Lower leg skin (tissue), 4 donors: ENCODE results near the gene FAM131C. TPM values are rescaled to one million over a fixed set of nuclear protein-coding genes. Genes with fewer than 3 reads are reported as not detected.
"Not testable (repeated sequence)": the region's sequence is repeated elsewhere in the genome, so short reads cannot be mapped to it uniquely, and the experiment has no call there.

Experiments used
- DNase-seq, 2 donors: peaks; one replicate each; pipeline ENCODE4 v3.0.0-alpha.2; 2019; ENCODE audit warnings: low spot score in 2 of 2
- H3K4me3 ChIP-seq: fragments of 200-600 bp; sonication (generic); 2 replicates; pipeline ENCODE4 v1.5.1; 2017; ENCODE audit warnings: mild to moderate bottlenecking, low read depth; ENCODE audit not compliant: poor library complexity, severe bottlenecking
- POLR2A ChIP-seq, 2 donors: fragments of 450-650 bp; IDR thresholded peaks; one replicate each; pipeline ENCODE4 v1.6.1; 2016 to 2017; ENCODE audit warnings: antibody characterized with exemption in 2 of 2, mild to moderate bottlenecking in 1 of 2, moderate library complexity in 1 of 2
- WGBS, 2 donors: methylation state at CpG; one replicate each; pipeline ENCODE4 v1.1.5; 2018; 5-methylcytosine and 5-hydroxymethylcytosine counted together
- intact Hi-C: fragments of 100-400 bp; cut with DNase I; formaldehyde crosslinking; loops from one replicate; pipeline ENCODE4 v1.15.0; 2023; ENCODE audit warnings: low total_unique reads
- total RNA-seq, 4 donors: library from RNA; depleted of rRNA; stranded (reverse); fragments of >200 nt; gene quantifications; one replicate each; pipeline ENCODE4 v1.1.0, GENCODE V29; 2016
- TF ChIP-seq, protein P1 (sequence below), 3 donors: fragments of 450-650 bp; IDR thresholded peaks; one replicate each; pipeline ENCODE4 v1.5.1; 2016; ENCODE audit warnings: antibody characterized with exemption in 3 of 3, mild to moderate bottlenecking in 3 of 3, moderate library complexity in 2 of 3

FAM131C gene
- total RNA-seq, 4 donors from 2014 or later, result 1.1 to 2.6 (median 1.7) TPM

- intact Hi-C loops, result no loop called here
- DNase-seq, result peak in 1 of 2 donors; percentile 65
- H3K4me3 ChIP-seq, result no peak overlapping the region
- WGBS, 2 donors, result 49 to 58% methylated on average over 13 of the region's 13 CpGs
- TF ChIP-seq, protein P1, sequence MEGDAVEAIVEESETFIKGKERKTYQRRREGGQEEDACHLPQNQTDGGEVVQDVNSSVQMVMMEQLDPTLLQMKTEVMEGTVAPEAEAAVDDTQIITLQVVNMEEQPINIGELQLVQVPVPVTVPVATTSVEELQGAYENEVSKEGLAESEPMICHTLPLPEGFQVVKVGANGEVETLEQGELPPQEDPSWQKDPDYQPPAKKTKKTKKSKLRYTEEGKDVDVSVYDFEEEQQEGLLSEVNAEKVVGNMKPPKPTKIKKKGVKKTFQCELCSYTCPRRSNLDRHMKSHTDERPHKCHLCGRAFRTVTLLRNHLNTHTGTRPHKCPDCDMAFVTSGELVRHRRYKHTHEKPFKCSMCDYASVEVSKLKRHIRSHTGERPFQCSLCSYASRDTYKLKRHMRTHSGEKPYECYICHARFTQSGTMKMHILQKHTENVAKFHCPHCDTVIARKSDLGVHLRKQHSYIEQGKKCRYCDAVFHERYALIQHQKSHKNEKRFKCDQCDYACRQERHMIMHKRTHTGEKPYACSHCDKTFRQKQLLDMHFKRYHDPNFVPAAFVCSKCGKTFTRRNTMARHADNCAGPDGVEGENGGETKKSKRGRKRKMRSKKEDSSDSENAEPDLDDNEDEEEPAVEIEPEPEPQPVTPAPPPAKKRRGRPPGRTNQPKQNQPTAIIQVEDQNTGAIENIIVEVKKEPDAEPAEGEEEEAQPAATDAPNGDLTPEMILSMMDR (IDR thresholded peaks at IDR 0.05), result no peak
- TF ChIP-seq POLR2A (IDR thresholded peaks at IDR 0.05), result no peak
These were observed 8.7 kb downstream of the FAM131C start for GRCh38 chr1:16064536-16065268.

DNA sequence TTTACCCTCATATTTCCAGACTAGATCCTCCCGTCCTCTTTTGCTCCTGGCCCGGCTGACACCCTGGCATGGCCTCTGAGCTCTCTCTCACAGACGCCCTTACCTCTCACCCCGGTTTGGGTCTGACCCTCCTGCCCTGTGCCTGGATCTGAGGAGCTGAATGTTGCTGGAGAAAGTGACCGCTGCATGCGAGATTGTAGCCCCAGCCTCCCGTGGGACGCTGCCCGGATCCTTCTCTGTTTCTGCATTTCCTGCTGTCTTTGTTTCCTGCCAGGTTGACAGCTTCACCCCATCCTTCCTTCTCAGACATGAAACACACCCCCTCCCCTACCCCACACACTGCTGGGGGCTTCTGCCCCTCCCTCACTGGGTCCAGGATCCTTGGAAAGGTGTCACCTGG lies 9.5 kb downstream of the FAM131C start:
- no peak for DNase-seq

DNA sequence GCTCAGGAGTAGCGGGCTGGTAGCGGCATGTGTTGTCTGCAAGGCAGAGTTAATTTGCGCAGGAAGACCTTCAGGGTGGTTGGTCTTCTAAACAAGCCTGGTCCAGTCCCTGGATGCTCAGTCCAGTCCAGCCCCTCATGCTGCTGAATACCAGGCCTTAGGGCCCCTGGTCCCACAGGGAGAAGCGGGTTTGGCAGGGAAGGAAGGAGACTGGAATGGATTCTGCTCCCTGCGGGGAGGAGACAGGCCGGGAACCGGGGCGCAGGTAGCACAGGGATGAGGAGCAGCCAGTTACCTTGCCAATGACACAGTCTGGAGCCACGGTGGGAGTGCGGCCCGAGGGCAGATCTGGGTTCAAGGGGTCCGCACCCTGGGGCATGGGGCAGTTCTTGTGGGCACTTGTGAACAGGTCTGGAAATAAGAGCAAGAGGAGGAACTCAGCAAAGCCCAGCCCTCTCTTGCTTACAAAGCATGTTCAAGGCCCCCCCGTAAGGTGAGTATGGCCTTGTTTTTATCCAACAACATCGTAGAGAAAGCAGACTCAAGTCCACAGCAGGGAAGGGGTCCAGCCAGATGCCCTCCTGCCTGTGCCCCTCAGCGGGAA lies 10.1 kb downstream of the FAM131C start:
- 88 to 91% methylated on average over 15 of the region's 15 CpGs for WGBS, 2 donors
- H3K4me3 ChIP-seq, result no peak overlapping the region
- intact Hi-C loops, result no loop called here
- DNase-seq, result no peak
- no peak for TF ChIP-seq POLR2A (IDR thresholded peaks at IDR 0.05)
- TF ChIP-seq, protein P1 (IDR thresholded peaks at IDR 0.05), result no peak

More for the DNA sequence above, 9.5 kb downstream of the FAM131C start:
- H3K4me3 ChIP-seq, result no peak overlapping the region
- WGBS, 2 donors, result 59 to 71% methylated on average over 9 of the region's 9 CpGs
- TF ChIP-seq, protein P1 (IDR thresholded peaks at IDR 0.05), result no peak
- TF ChIP-seq POLR2A (IDR thresholded peaks at IDR 0.05), result no peak
- intact Hi-C loops, result no loop called here

DNA sequence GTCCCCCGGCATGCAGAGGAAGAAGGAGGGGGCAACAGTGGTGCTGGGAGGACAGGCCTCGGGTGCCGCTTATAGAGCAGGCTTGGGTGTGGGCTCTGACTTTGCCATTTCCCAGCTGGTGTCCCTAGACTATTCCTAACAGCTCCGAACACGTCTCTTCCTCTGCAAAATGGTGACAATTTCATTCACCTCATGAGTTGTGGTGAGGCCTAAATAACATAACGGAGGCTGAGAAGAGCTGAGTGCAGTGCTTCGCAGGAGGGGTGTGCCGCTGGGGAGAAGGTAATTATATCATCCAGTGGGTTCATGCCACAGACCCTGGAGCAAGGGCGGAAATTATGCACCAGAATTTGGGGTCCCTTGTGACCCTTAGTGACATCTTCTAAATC lies 10.8 kb downstream of the FAM131C start:
- intact Hi-C loops, DNase-seq, H3K4me3 ChIP-seq: not testable (repeated sequence)
- 84 to 87% methylated on average over 9 of the region's 9 CpGs for WGBS, 2 donors

- DNase-seq, H3K4me3 ChIP-seq, intact Hi-C loops: not testable (repeated sequence)
- WGBS, 2 donors, result 65 to 84% methylated on average over 2 to 6 of the region's 18 CpGs
These were observed 11.3 kb downstream of the FAM131C start for GRCh38 chr1:16061989-16062686.

- DNase-seq, result no peak
- no peak for TF ChIP-seq POLR2A (IDR thresholded peaks at IDR 0.05)
- TF ChIP-seq, protein P1 (IDR thresholded peaks at IDR 0.05), result no peak
- intact Hi-C loops, result no loop called here
- 49 to 84% methylated on average over 3 of the region's 3 CpGs for WGBS, 2 donors
- no peak overlapping the region for H3K4me3 ChIP-seq
These were observed 12.2 kb downstream of the FAM131C start for GRCh38 chr1:16061266-16061665.

- WGBS, 2 donors, result 72 to 75% methylated on average over 13 to 15 of the region's 20 CpGs
- intact Hi-C loops, result not testable (repeated sequence)
These were observed 14.9 kb downstream of the FAM131C start for GRCh38 chr1:16058394-16059120.

DNA sequence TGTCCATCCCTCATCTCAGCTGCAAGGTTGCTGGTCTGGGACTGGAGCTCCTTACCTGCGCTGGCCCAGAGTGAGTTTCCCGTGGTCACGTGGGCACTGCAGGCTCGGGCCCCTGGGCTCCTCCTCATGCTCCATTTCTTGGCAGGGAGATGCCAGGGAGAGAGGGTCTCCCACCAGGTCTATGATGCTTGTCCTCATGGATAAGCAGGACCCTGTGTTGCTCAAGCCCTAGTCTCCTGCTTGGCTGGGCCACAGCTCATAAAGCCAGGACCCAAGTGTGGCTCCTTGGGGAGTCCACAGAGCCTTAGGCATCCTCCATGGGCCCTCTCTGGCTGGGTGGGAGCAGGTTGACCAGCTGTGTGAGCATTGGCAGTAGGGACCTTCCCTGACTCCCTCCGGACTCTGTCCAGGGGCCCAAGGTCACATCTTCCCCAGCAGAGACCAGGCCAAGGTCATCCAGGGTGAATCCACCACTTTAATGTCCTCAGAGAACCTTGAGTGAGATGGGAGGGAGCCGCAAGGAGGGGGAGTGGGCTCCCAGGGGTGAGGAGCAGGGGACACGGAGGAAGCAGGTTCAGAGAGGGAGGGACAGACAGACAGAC lies 16.0 kb downstream of the FAM131C start:
- not testable (repeated sequence) for DNase-seq, H3K4me3 ChIP-seq
- WGBS, 2 donors, result 88 to 89% methylated on average over 7 of the region's 7 CpGs
- intact Hi-C loops, result loop anchor here (2.0 kb wide), 1 partner anchor 25 kb away; no protein-coding TSS in a partner anchor

More at GRCh38 chr1:16058394-16059120, 14.9 kb downstream of the FAM131C start:
- not testable (repeated sequence) for DNase-seq, H3K4me3 ChIP-seq

GRCh38 chr1:16056521-16056912 lies 16.9 kb downstream of the FAM131C start:
- intact Hi-C loops, result loop anchor here (2.0 kb wide), 1 partner anchor 24 kb away; no protein-coding TSS in a partner anchor
- not testable (repeated sequence) for DNase-seq, H3K4me3 ChIP-seq
- WGBS, 2 donors, result 57 to 72% methylated on average over 3 of the region's 4 CpGs
